Mucosa of rectum (tissue), 2 donors: ENCODE measurements around the gene TTC8.
"Not testable (repeated sequence)": the region's sequence is repeated elsewhere in the genome, so short reads cannot be mapped to it uniquely, and the experiment has no call there.

Source experiments
- H3K27ac ChIP-seq, 2 donors: one replicate each; pipeline ENCODE4 v1.7.0; 2013; ENCODE audit warnings: inconsistent platforms in 2 of 2, low read depth in 2 of 2, low read length in 2 of 2
- H3K27me3 ChIP-seq, 2 donors: one replicate each; pipeline ENCODE4 v1.7.0; 2013; ENCODE audit warnings: low read length in 2 of 2; ENCODE audit not compliant: control insufficient read depth in 2 of 2, insufficient read depth in 2 of 2
- H3K36me3 ChIP-seq, 2 donors: one replicate each; pipeline ENCODE4 v1.7.0; 2013; ENCODE audit warnings: low read length in 2 of 2; ENCODE audit not compliant: control insufficient read depth in 2 of 2, insufficient read depth in 2 of 2
- H3K4me1 ChIP-seq, 2 donors: one replicate each; pipeline ENCODE4 v1.7.0; 2013; ENCODE audit warnings: low read length in 2 of 2, mild to moderate bottlenecking in 1 of 2; ENCODE audit not compliant: control insufficient read depth in 2 of 2, insufficient read depth in 2 of 2
- H3K4me3 ChIP-seq, 2 donors: one replicate each; pipeline ENCODE4 v1.7.0; 2013; ENCODE audit warnings: low read length in 2 of 2
- H3K9ac ChIP-seq, 2 donors: one replicate each; pipeline ENCODE4 v1.7.0; 2013; ENCODE audit warnings: low read length in 2 of 2, low read depth in 1 of 2, mild to moderate bottlenecking in 1 of 2
- H3K9me3 ChIP-seq, 2 donors: one replicate each; pipeline ENCODE4 v1.7.0; 2013; ENCODE audit warnings: low read length in 2 of 2; ENCODE audit not compliant: control insufficient read depth in 2 of 2
- donor health status: healthy.
- donor health status: Normal muscosa, but diverticular disease.

TTC8 gene

DNA sequence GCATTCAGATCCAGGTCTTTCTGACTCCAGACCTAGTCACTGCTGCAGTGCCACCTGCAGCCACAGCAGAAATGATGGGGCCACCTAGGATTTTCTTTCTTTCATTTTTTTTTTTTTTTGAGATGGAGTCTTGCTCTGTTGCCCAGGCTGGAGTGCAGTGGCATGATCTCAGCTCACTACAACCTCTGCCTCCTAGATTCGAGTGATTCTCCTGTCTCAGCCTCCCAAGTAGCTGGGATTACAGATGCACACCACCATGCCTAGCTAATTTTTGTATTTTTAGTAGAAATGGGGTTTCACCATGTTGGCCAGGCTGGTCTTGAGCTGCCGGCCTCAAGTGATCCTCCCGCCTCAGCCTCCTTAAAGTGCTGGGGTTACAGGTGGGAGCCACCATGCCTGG lies 33.4 kb downstream of the TTC8 start:
- not testable (repeated sequence) for H3K27me3 ChIP-seq, H3K36me3 ChIP-seq, H3K4me1 ChIP-seq, H3K9ac ChIP-seq, H3K9me3 ChIP-seq, H3K27ac ChIP-seq, H3K4me3 ChIP-seq

DNA sequence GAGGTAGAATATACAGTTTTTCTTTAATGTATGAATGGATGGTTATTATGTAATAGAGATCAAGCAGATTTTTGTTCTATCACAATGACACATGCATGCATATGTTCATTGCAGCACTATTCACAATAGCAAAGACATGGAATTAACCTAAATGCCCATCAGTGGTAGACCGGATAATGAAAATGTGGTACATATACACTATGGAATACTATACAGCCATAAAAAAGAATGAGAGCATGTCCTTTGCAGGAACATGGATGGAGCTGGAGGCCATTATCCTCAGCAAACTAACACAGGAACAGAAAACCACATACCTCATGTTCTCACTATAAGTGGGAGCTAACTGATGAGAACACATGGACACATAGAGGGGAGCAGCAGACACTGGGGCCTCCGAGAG lies 34.7 kb downstream of the TTC8 start:
- H3K4me3 ChIP-seq, H3K9me3 ChIP-seq, H3K27ac ChIP-seq, H3K9ac ChIP-seq, H3K4me1 ChIP-seq, H3K27me3 ChIP-seq, H3K36me3 ChIP-seq: not testable (repeated sequence)

DNA sequence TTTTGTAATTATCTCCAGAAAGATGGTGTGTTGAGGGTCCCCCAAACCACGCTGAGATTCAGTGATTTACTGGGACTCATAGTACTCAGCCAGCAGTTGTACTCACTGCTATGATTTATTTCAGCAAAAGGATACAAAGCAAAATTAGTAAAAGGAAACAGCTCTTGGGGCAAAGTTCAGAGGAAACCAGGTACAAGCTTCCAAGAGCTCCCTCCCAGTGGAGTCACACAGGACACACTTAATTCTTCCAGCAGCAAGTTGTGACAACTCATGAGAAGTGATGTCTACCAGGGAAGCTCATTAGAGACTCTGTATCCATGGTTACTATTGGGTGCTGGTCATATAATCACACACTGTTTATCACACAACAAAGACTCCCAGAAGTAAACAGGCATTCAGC lies 38.7 kb downstream of the TTC8 start:
- no peaks in the 10 kb centered on the region for H3K9me3 ChIP-seq
- no peaks in the 10 kb centered on the region for H3K27me3 ChIP-seq
- peaks cover 0 to 3% of the 10 kb centered on the region in 2 donors for H3K36me3 ChIP-seq
- no peak overlapping the region for H3K27ac ChIP-seq
- H3K9ac ChIP-seq, result no peak overlapping the region
- H3K4me3 ChIP-seq, result no peak overlapping the region
- H3K4me1 ChIP-seq, result no peaks in the 10 kb centered on the region

DNA sequence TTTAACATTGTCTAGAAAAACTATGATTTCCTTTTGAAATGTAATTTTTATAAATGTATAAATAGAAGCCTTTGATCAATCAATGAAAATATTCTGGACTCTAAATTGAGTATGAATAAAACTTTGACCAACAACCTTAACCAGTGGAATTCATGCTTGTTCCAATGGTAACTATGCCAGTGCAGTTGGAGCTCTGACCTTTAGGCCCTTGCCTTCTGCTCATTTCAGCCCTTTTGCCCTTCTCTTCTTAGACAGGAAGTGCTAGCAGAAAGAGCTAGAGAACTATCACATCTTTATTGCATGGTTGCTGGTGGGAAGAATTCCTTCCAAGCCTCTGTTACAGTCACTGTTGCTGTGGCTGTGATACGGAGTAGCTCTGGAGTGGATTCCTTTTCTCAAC lies 39.7 kb downstream of the TTC8 start:
- no peak overlapping the region for H3K27ac ChIP-seq
- H3K9ac ChIP-seq, result no peak overlapping the region
- H3K36me3 ChIP-seq, result peaks cover 0 to 3% of the 10 kb centered on the region in 2 donors
- no peaks in the 10 kb centered on the region for H3K4me1 ChIP-seq
- H3K27me3 ChIP-seq, result no peaks in the 10 kb centered on the region
- H3K9me3 ChIP-seq, result no peaks in the 10 kb centered on the region
- H3K4me3 ChIP-seq, result no peak overlapping the region

DNA sequence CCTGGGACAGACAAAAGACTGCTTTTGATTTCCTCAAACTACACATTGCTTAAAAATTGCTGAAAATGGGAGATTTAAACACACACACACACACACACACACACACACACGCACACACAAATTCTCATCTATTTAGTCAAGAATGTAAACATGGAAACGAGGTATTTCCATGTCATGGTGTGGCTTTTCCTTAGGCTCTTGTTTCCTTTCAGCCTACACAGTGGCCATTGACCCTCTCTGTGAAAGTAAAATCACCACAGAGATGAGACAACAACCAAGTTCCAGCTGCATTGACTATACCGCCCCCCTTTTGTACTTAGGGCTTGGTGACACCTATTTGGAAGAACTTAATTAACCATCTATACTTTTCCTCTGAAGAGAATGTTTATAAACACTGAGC lies 41.9 kb downstream of the TTC8 start:
- Histone ChIP-seq H3K27me3 (no peaks in the 10 kb centered on the region), H3K36me3 (peaks cover 12% of the 10 kb centered on the region in 2 donors), H3K4me3 (no peak overlapping the region), H3K9me3 (no peaks in the 10 kb centered on the region), H3K9ac (no peak overlapping the region), H3K27ac (no peak overlapping the region), H3K4me1 (no peaks in the 10 kb centered on the region)

DNA sequence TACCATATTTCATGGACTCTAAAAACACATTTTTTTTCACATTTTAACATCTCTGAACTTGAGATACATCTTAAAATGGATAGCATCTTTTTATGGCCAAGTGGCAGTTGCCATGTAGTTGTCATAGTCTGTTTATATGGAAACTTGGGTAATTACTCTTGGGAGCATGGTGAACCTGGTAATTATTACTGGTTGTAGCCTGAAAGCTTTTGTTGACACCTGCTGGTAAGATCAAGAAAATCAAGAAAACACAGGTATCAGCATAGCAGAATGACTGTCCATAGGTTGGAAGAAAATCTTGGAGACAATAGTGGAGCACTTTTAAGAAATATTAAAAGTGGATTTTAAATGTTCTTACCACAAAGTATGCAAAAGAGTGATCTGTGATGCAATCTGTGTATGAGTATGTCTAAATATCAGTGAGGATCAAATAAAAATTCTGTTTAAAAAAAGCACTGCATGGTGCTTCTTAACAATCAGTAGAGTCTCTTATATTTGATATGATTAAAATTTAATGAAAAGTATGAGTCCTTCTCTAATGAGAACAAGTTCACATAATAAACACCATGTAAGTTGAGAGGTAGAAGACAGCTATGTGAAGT lies 44.2 kb downstream of the TTC8 start:
- H3K4me3 ChIP-seq, result no peak overlapping the region
- no peak overlapping the region for H3K9ac ChIP-seq
- H3K27me3 ChIP-seq, result no peaks in the 10 kb centered on the region
- H3K4me1 ChIP-seq, result no peaks in the 10 kb centered on the region
- H3K36me3 ChIP-seq, result peaks cover 16 to 24% of the 10 kb centered on the region in 2 donors
- H3K9me3 ChIP-seq, result no peaks in the 10 kb centered on the region
- no peak overlapping the region for H3K27ac ChIP-seq

DNA sequence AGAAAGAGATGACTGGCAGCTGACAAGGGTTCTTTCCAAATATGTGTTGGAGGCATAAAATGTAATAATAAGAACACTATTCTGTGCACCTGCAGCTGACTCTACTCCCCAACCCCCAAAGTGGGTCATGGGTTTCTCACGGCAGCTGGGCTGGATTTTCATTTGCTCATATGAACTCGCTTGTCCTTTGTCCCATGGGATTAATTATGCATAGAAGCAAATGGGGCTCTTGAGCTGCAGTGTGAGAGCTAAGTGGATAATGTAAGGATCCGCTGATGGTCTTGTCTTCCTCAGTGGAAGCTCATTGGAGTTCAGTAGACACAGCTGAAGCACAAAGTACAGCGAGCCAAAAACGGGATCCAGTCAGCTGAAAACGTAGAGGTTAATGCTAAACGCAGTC lies 46.3 kb downstream of the TTC8 start:
- Histone ChIP-seq H3K4me1 (no peaks in the 10 kb centered on the region), H3K9me3 (no peaks in the 10 kb centered on the region), H3K4me3 (no peak overlapping the region), H3K27me3 (no peaks in the 10 kb centered on the region), H3K9ac (no peak overlapping the region), H3K36me3 (peaks cover 16 to 24% of the 10 kb centered on the region in 2 donors), H3K27ac (no peak overlapping the region)

DNA sequence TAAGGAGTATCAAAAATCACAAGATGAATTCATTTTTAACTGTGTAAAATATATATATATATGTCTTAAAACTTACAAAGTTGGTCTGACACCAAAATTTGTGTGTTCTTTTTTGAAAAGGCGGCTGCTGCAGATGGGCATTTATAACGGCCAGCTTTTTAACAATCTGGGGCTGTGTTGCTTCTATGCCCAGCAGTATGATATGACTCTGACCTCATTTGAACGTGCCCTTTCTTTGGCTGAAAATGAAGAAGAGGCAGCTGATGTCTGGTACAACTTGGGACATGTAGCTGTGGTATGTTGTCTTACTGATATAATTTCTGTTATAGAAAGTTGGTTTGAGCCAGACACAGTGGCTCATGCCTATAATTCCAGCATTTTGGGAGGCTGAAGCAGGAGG lies 47.0 kb downstream of the TTC8 start:
- Histone ChIP-seq H3K9me3 (no peaks in the 10 kb centered on the region), H3K36me3 (peaks cover 16 to 24% of the 10 kb centered on the region in 2 donors)

DNA sequence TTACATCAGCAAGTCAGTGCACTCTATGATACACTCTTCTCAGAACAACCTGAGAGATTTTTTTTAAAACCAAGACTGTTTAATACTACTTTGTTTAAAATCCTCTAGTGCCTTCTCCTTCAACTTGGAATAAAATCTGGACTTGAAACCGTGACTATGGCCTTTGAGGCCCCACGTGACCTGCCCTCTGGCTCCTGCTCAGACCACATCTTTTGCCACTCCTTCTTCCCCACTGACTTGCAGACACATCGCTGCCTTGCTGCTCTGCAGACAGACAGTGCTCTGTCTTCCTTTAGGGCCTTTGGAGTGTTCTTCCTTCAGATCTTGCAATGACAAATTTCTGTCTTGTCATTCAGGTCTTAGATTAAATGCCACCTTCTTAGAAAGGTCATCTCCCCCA lies 48.5 kb downstream of the TTC8 start:
- Histone ChIP-seq H3K36me3 (peaks cover 22 to 24% of the 10 kb centered on the region in 2 donors), H3K9me3 (no peaks in the 10 kb centered on the region), H3K4me3 (no peak overlapping the region), H3K9ac (no peak overlapping the region), H3K27ac (no peak overlapping the region), H3K4me1 (no peaks in the 10 kb centered on the region), H3K27me3 (no peaks in the 10 kb centered on the region)

More for the DNA sequence above, 47.0 kb downstream of the TTC8 start:
- H3K4me3 ChIP-seq, result no peak overlapping the region
- H3K9ac ChIP-seq, result no peak overlapping the region
- H3K27ac ChIP-seq, result no peak overlapping the region
- H3K4me1 ChIP-seq, result no peaks in the 10 kb centered on the region
- H3K27me3 ChIP-seq, result no peaks in the 10 kb centered on the region

DNA sequence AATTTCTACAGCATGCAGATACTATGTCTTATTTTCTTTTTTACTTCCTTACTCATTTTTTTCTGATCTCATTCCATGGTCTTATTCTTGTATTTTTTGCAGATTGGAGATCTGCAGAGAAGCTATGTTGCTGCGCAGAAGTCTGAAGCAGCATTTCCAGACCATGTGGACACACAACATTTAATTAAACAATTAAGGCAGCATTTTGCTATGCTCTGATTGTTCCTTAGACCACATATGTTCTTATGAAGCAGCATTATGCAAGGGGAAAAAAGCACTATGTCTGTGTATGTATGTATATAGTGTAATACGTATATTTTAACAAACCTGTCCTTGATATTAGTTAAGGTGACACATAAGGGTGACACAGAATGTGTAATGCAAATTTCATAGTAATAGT lies 52.7 kb downstream of the TTC8 start:
- H3K4me1 ChIP-seq, result no peaks in the 10 kb centered on the region
- peaks cover 10 to 13% of the 10 kb centered on the region in 2 donors for H3K36me3 ChIP-seq
- H3K27me3 ChIP-seq, result no peaks in the 10 kb centered on the region
- H3K4me3 ChIP-seq, result no peak overlapping the region
- H3K27ac ChIP-seq, result no peak overlapping the region
- H3K9me3 ChIP-seq, result no peaks in the 10 kb centered on the region
- H3K9ac ChIP-seq, result no peak overlapping the region

DNA sequence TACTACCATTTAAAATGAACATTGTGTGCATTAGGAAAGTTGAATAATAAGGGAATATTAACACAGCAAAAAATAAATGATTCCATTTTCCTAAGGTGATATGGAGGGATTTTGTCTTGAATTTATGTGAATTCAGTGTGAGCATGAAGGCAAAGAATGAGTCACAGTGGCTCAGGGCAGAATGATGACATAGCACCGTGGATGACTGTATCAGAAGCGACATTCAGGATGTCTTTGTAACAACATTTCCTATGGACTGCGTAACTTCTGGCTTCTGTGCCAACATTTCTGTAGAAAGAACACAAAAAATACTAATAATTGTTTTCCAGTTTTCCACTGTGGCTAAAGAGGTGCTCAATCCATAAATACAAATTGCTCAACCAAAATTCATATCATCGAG lies 54.6 kb downstream of the TTC8 start:
- Histone ChIP-seq H3K27me3 (no peaks in the 10 kb centered on the region), H3K9ac (no peak overlapping the region), H3K4me1 (no peaks in the 10 kb centered on the region), H3K4me3 (no peak overlapping the region), H3K27ac (no peak overlapping the region), H3K9me3 (no peaks in the 10 kb centered on the region), H3K36me3 (peaks cover 0 to 11% of the 10 kb centered on the region in 2 donors)
